HepG2 (cell line): ENCODE data around the gene ARHGAP21.
"Not testable (repeated sequence)": the region's sequence is repeated elsewhere in the genome, so short reads cannot be mapped to it uniquely, and the experiment has no call there.

Source experiments
- CEBPB ChIP-seq: IDR thresholded peaks from 2 replicates; pipeline ENCODE4 v1.6.1; 2011; ENCODE audit warnings: low read depth, low read length, improper control_type of control experiment, borderline replicate concordance
- DNMT1 ChIP-seq: sonication (generic); formaldehyde crosslinking; IDR thresholded peaks from 2 replicates; pipeline ENCODE4 v1.5.1; 2020; ENCODE audit warnings: mild to moderate bottlenecking, missing genetic modification reagents
- KAT2B ChIP-seq: fragments of 150-350 bp; IDR thresholded peaks from 2 replicates; pipeline ENCODE4 v1.6.1; 2014; ENCODE audit warnings: low read depth, low read length, borderline replicate concordance
- MAFF ChIP-seq: IDR thresholded peaks from 2 replicates; pipeline ENCODE4 v1.6.1; 2011; ENCODE audit warnings: low read depth, low read length, improper control_type of control experiment
- TCF7L2 ChIP-seq: IDR thresholded peaks from 2 replicates; pipeline ENCODE4 v1.6.1; 2011; ENCODE audit warnings: mild to moderate bottlenecking, low read depth, low read length, moderate library complexity
- ZMYM3 ChIP-seq: sonication (generic); formaldehyde crosslinking; IDR thresholded peaks from 2 replicates; pipeline ENCODE4 v1.5.1; 2020; ENCODE audit warnings: mild to moderate bottlenecking, missing genetic modification reagents
- ZNF432 ChIP-seq: sonication (generic); formaldehyde crosslinking; IDR thresholded peaks from 2 replicates; pipeline ENCODE4 v1.5.0; 2020; ENCODE audit warnings: missing genetic modification reagents, mild to moderate bottlenecking, borderline replicate concordance
- ZNF530 ChIP-seq: sonication (generic); formaldehyde crosslinking; IDR thresholded peaks from 2 replicates; pipeline ENCODE4 v1.5.0; 2020; ENCODE audit warnings: low read depth, mild to moderate bottlenecking, missing genetic modification reagents
- TF ChIP-seq, protein P1 (sequence below): sonication (generic); formaldehyde crosslinking; IDR thresholded peaks from 2 replicates; pipeline ENCODE4 v1.5.0; 2020; ENCODE audit warnings: mild to moderate bottlenecking, missing genetic modification reagents, moderate library complexity
- TF ChIP-seq, protein P2 (sequence below): IDR thresholded peaks from 2 replicates; pipeline ENCODE4 v1.6.1; 2016; ENCODE audit warnings: missing genetic modification reagents, missing compliant biosample characterization

DNA sequence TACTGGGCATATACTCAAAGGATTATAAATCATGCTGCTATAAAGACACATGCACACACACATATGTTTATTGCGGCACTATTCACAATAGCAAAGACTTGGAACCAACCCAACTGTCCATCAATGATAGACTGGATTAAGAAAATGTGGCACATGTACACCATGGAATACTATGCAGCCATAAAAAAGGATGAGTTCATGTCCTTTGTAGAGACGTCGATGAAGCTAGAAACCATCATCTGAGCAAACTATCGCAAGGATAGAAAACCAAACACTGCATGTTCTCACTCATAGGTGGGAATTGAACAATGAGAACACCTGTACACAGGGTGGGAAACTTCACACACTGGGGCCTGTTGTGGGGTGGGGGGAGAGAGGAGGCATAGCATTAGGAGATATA is 65.4 kb downstream of the ARHGAP21 start:
- TF ChIP-seq, protein P1, sequence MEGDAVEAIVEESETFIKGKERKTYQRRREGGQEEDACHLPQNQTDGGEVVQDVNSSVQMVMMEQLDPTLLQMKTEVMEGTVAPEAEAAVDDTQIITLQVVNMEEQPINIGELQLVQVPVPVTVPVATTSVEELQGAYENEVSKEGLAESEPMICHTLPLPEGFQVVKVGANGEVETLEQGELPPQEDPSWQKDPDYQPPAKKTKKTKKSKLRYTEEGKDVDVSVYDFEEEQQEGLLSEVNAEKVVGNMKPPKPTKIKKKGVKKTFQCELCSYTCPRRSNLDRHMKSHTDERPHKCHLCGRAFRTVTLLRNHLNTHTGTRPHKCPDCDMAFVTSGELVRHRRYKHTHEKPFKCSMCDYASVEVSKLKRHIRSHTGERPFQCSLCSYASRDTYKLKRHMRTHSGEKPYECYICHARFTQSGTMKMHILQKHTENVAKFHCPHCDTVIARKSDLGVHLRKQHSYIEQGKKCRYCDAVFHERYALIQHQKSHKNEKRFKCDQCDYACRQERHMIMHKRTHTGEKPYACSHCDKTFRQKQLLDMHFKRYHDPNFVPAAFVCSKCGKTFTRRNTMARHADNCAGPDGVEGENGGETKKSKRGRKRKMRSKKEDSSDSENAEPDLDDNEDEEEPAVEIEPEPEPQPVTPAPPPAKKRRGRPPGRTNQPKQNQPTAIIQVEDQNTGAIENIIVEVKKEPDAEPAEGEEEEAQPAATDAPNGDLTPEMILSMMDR (CRISPR knock-in tag): not testable (repeated sequence)
- not testable (repeated sequence) for TF ChIP-seq ZNF530 (CRISPR knock-in tag); ZNF432 (CRISPR knock-in tag); MAFF; DNMT1 (CRISPR knock-in tag); ZMYM3; CEBPB; TCF7L2; KAT2B
- TF ChIP-seq, protein P2, sequence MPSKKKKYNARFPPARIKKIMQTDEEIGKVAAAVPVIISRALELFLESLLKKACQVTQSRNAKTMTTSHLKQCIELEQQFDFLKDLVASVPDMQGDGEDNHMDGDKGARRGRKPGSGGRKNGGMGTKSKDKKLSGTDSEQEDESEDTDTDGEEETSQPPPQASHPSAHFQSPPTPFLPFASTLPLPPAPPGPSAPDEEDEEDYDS (CRISPR knock-in tag): not testable (repeated sequence)
